Measurements from ENCODE around the gene LIF.

Gene LIF

GRCh38 chr22:30275625-30276024 lies 29.1 kb upstream of the LIF start:
- Histone ChIP-seq H3K79me2 (no peaks in the 10 kb centered on the region), H3K4me2 (ENCODE audit: low read length) (no peak overlapping the region), H2AFZ (no peak overlapping the region), H3K9me3 (ENCODE audit: control insufficient read depth, low read length) (no peaks in the 10 kb centered on the region), H3K4me3 (ENCODE audit: low read depth, low read length) (no peak overlapping the region), H3K27ac (no peak overlapping the region), H3K27me3 (ENCODE audit: control insufficient read depth, insufficient read depth, low read length) (no peaks in the 10 kb centered on the region), H3K36me3 (ENCODE audit: control insufficient read depth, insufficient read depth, low read length) (no peaks in the 10 kb centered on the region), H3K4me1 (peaks cover 2% of the 10 kb centered on the region), H3K9ac (no peak overlapping the region)
- TF ChIP-seq, protein P1, sequence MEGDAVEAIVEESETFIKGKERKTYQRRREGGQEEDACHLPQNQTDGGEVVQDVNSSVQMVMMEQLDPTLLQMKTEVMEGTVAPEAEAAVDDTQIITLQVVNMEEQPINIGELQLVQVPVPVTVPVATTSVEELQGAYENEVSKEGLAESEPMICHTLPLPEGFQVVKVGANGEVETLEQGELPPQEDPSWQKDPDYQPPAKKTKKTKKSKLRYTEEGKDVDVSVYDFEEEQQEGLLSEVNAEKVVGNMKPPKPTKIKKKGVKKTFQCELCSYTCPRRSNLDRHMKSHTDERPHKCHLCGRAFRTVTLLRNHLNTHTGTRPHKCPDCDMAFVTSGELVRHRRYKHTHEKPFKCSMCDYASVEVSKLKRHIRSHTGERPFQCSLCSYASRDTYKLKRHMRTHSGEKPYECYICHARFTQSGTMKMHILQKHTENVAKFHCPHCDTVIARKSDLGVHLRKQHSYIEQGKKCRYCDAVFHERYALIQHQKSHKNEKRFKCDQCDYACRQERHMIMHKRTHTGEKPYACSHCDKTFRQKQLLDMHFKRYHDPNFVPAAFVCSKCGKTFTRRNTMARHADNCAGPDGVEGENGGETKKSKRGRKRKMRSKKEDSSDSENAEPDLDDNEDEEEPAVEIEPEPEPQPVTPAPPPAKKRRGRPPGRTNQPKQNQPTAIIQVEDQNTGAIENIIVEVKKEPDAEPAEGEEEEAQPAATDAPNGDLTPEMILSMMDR (IDR thresholded peaks at IDR 0.05), result no peak

GRCh38 chr22:30274437-30274812 lies 27.9 kb upstream of the LIF start:
- no peak overlapping the region for H3K27ac ChIP-seq

DNA sequence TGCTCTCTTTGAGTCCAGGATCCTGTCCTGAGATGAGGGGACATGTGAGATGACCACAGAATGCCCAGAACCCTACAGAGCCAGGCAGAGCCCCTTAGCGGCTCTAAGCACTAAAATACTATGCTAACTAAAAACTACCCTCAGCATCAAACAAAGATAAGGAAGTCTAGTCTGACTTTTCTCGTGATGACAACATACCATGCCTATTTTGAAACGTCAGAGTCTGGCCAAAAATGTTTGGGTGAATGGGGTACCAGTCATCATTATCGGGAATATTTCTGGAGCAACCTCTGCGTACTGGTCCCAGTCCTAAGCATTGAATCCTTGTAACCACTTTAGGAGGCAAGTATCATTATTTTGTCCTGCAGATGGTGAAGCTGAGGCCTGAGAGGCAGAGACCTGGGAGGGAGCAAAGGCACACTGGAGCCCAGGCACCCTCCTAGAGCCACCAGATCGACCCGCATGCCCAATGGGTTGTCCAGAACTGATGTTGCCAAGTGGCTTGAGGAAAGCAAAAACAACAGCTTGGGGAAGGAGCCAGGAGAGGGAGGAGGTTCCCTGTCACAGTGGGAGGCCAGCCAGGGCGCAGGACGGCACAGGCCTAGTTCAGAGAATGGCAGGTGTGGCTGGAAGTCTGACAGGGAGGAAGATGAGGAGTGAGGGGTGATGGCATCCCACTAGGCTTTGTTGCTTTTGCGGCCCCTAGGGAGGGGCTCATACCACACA lies 27.3 kb upstream of the LIF start:
- Histone ChIP-seq H3K4me1 (peaks cover 3% of the 10 kb centered on the region), H3K27ac (no peak overlapping the region), H3K9me3 (ENCODE audit: control insufficient read depth, low read length) (no peaks in the 10 kb centered on the region), H3K9ac (no peak overlapping the region), H2AFZ (no peak overlapping the region), H3K79me2 (no peaks in the 10 kb centered on the region), H3K4me2 (ENCODE audit: low read length) (no peak overlapping the region), H3K36me3 (ENCODE audit: control insufficient read depth, insufficient read depth, low read length) (no peaks in the 10 kb centered on the region), H3K4me3 (ENCODE audit: low read depth, low read length) (no peak overlapping the region), H3K27me3 (ENCODE audit: control insufficient read depth, insufficient read depth, low read length) (no peaks in the 10 kb centered on the region)
- TF ChIP-seq, protein P1 (IDR thresholded peaks at IDR 0.05), result no peak

More at GRCh38 chr22:30274437-30274812, 27.9 kb upstream of the LIF start:
- Histone ChIP-seq H3K9ac (no peak overlapping the region), H2AFZ (no peak overlapping the region), H3K4me1 (peaks cover 3% of the 10 kb centered on the region), H3K4me2 (ENCODE audit: low read length) (no peak overlapping the region), H3K9me3 (ENCODE audit: control insufficient read depth, low read length) (no peaks in the 10 kb centered on the region), H3K79me2 (no peaks in the 10 kb centered on the region), H3K4me3 (ENCODE audit: low read depth, low read length) (no peak overlapping the region), H3K27me3 (ENCODE audit: control insufficient read depth, insufficient read depth, low read length) (no peaks in the 10 kb centered on the region), H3K36me3 (ENCODE audit: control insufficient read depth, insufficient read depth, low read length) (no peaks in the 10 kb centered on the region)
- TF ChIP-seq, protein P1 (IDR thresholded peaks at IDR 0.05), result no peak

DNA sequence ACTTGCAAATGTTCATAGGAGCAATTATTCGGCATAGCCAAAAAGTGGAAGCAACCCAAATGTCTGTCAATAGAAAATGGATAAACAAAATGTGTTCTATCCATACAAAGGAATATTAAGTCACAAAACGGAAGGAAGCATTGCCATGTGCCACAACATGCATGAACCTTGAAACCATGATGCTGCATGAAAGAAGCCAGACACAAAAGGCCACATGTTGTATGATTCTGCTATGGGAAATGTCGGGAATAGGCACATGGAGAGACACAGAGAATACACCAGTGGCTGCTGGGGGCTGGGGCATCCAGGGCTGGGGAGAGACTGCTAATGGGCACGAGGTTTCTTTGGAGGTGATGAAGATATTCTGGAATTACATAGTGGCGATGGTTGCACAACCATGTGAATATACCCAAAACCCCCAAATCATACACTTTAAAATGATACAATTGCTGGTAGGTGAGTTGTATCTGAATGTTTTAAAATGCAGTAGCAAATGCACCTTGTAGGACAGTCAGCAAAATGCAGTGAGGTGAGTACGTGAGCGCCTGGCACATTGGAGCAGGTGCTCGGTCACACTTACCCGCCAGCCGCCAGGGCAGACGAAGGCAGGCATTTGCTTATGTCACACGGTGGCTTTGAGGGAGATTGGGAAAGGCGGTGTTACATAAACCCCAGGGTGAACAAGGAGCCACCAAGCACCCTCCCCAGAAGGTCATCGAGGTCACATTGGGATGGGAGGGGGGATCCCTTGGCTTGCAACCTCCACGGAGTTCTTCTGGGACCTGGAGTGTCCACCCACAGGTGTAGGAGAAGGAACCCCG lies 26.4 kb upstream of the LIF start:
- no peak overlapping the region for H3K27ac ChIP-seq
- no peaks in the 10 kb centered on the region for H3K79me2 ChIP-seq
- H3K4me1 ChIP-seq, result peaks cover 3% of the 10 kb centered on the region
- no peak overlapping the region for H3K9ac ChIP-seq
- TF ChIP-seq, protein P1 (IDR thresholded peaks at IDR 0.05), result no peak
- no peak overlapping the region for H2AFZ ChIP-seq
- no peaks in the 10 kb centered on the region for H3K9me3 ChIP-seq (ENCODE audit: control insufficient read depth, low read length)
- H3K4me2 ChIP-seq (ENCODE audit: low read length), result no peak overlapping the region
- H3K36me3 ChIP-seq (ENCODE audit: control insufficient read depth, insufficient read depth, low read length), result no peaks in the 10 kb centered on the region
- H3K27me3 ChIP-seq (ENCODE audit: control insufficient read depth, insufficient read depth, low read length), result no peaks in the 10 kb centered on the region
- no peak overlapping the region for H3K4me3 ChIP-seq (ENCODE audit: low read depth, low read length)

Data from parathyroid adenoma (tissue), 2 donors.